Measurements from ENCODE around the gene PMIS2.

DNA sequence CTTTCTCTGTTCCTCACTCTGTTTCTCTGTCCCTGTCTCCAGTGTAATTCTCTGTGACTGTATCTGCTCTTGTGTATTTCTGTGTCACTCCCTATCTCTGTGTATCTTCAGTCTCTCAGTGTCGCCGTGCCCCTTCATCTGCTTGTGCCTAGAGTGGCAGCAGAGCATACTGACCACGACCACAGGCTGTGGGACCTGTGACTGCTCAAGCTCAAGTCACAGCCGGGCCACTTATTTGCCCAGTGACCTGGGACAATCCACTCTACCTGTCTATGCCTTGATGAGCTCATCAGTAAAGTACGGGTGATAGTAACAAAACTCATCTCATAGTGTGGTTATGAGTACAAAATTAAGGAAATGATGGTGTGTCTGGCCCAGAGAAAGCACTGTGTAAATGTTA lies 31.9 kb upstream of the PMIS2 start:
- TF ChIP-seq CTCF (IDR thresholded peaks at IDR 0.05), result no peak
- no peak for TF ChIP-seq POLR2A (IDR thresholded peaks at IDR 0.05)
